Neural progenitor cell (in vitro differentiated cells): ENCODE data around the gene STK39. TPM values are rescaled to one million over a fixed set of nuclear protein-coding genes. Genes with fewer than 3 reads are reported as not detected.

ENCODE experiments used
- DNase-seq: peaks from one replicate; pipeline ENCODE4 v3.0.0-alpha.2; 2016; ENCODE audit warnings: low spot score
- H2AFZ ChIP-seq: fragments of 200-600 bp; sonication (generic); replicated peaks from 2 replicates; pipeline ENCODE4 v1.6.1; 2016; ENCODE audit warnings: antibody characterized with exemption
- H3F3A ChIP-seq: fragments of 200-600 bp; sonication (generic); 2 replicates; pipeline ENCODE4 v1.6.1; 2016; ENCODE audit warnings: antibody characterized with exemption, low read depth
- H3K27ac ChIP-seq: fragments of 200-600 bp; sonication (generic); 2 replicates; pipeline ENCODE4 v1.5.1; 2016; ENCODE audit warnings: mild to moderate bottlenecking
- H3K27me3 ChIP-seq: fragments of 200-600 bp; sonication (generic); 2 replicates; pipeline ENCODE4 v1.6.1; 2016; ENCODE audit warnings: mild to moderate bottlenecking, moderate library complexity
- H3K36me3 ChIP-seq: fragments of 200-600 bp; sonication (generic); 2 replicates; pipeline ENCODE4 v1.5.1; 2016
- H3K4me1 ChIP-seq: fragments of 200-600 bp; sonication (generic); 2 replicates; pipeline ENCODE4 v1.6.1; 2016; ENCODE audit warnings: mixed run types
- H3K4me2 ChIP-seq: fragments of 200-600 bp; sonication (generic); 2 replicates; pipeline ENCODE4 v1.6.1; 2016
- H3K4me3 ChIP-seq: fragments of 200-600 bp; sonication (generic); 2 replicates; pipeline ENCODE4 v1.5.1; 2016
- H3K79me2 ChIP-seq: fragments of 200-600 bp; sonication (generic); 2 replicates; pipeline ENCODE4 v1.6.1; 2016; ENCODE audit warnings: low read depth
- H3K9ac ChIP-seq: fragments of 200-600 bp; sonication (generic); 2 replicates; pipeline ENCODE4 v1.6.1; 2016
- H3K9me3 ChIP-seq: fragments of 200-600 bp; sonication (generic); 2 replicates; pipeline ENCODE4 v1.5.1; 2016; ENCODE audit warnings: low read depth
- H4K20me1 ChIP-seq: fragments of 200-600 bp; sonication (generic); 2 replicates; pipeline ENCODE4 v1.6.1; 2016; ENCODE audit warnings: low read depth
- H3K27ac Mint-ChIP-seq: 3 replicates; pipeline ENCODE4 v1.8.0; 2021; ENCODE audit warnings: mixed read lengths
- H3K27me3 Mint-ChIP-seq: 2 replicates; pipeline ENCODE4 v1.8.0; 2022; ENCODE audit warnings: low read depth, mild to moderate bottlenecking, inconsistent platforms, moderate library complexity, mixed read lengths; ENCODE audit not compliant: insufficient read depth
- H3K36me3 Mint-ChIP-seq: 3 replicates; pipeline ENCODE4 v1.8.0; 2021; ENCODE audit warnings: mixed read lengths
- H3K4me1 Mint-ChIP-seq: 3 replicates; pipeline ENCODE4 v1.8.0; 2021; ENCODE audit warnings: mixed read lengths
- H3K4me3 Mint-ChIP-seq: 3 replicates; pipeline ENCODE4 v1.8.0; 2021; ENCODE audit warnings: mild to moderate bottlenecking, moderate library complexity, mixed read lengths
- H3K9me3 Mint-ChIP-seq: 3 replicates; pipeline ENCODE4 v1.8.0; 2020; ENCODE audit warnings: mixed read lengths
- CTCF ChIP-seq: fragments of 200-600 bp; sonication (generic); IDR thresholded peaks from 2 replicates; pipeline ENCODE4 v1.5.1; 2017; ENCODE audit warnings: antibody characterized with exemption, mild to moderate bottlenecking
- EZH2 ChIP-seq: fragments of 200-600 bp; sonication (generic); IDR thresholded peaks from 2 replicates; pipeline ENCODE4 v1.6.1; 2017; ENCODE audit warnings: antibody characterized with exemption, mild to moderate bottlenecking, moderate library complexity
- EZH2phosphoT487 ChIP-seq: fragments of 200-600 bp; sonication (generic); IDR thresholded peaks from 2 replicates; pipeline ENCODE4 v1.6.1; 2017; ENCODE audit warnings: antibody characterized with exemption
- total RNA-seq: library from RNA; depleted of rRNA; stranded (reverse); fragments of >200 nt; gene quantifications from 2 replicates; pipeline ENCODE4 v1.2.3, GENCODE V29; 2015; ENCODE audit warnings: low replicate concordance

The STK39 gene
- total RNA-seq, 1 donor from 2014 or later = 23.8 TPM

- Histone ChIP-seq H3K36me3 (no peaks in the 10 kb centered on the region), H3K27me3 (no peaks in the 10 kb centered on the region), H3K4me1 (peaks cover 6% of the 10 kb centered on the region), H3K9ac (no peak overlapping the region), H3K27ac (no peak overlapping the region), H3K4me3 (no peak overlapping the region), H3K9me3 (no peaks in the 10 kb centered on the region), H3F3A (no peaks in the 10 kb centered on the region), H3K4me2 (no peak overlapping the region), H3K79me2 (no peaks in the 10 kb centered on the region), H4K20me1 (no peaks in the 10 kb centered on the region), H2AFZ (no peak overlapping the region)
- Mint-ChIP-seq H3K27ac (no peak overlapping the region), H3K9me3 (no peaks in the 10 kb centered on the region), H3K36me3 (no peaks in the 10 kb centered on the region), H3K27me3 (peaks cover 4% of the 10 kb centered on the region), H3K4me1 (peaks cover under 1% of the 10 kb centered on the region), H3K4me3 (no peak overlapping the region)
- TF ChIP-seq EZH2phosphoT487 (no peak), EZH2 (no peak), CTCF (no peak)
- no peak for DNase-seq
These were observed 155.4 kb downstream of the STK39 start for GRCh38 chr2:168091986-168092385.

DNA sequence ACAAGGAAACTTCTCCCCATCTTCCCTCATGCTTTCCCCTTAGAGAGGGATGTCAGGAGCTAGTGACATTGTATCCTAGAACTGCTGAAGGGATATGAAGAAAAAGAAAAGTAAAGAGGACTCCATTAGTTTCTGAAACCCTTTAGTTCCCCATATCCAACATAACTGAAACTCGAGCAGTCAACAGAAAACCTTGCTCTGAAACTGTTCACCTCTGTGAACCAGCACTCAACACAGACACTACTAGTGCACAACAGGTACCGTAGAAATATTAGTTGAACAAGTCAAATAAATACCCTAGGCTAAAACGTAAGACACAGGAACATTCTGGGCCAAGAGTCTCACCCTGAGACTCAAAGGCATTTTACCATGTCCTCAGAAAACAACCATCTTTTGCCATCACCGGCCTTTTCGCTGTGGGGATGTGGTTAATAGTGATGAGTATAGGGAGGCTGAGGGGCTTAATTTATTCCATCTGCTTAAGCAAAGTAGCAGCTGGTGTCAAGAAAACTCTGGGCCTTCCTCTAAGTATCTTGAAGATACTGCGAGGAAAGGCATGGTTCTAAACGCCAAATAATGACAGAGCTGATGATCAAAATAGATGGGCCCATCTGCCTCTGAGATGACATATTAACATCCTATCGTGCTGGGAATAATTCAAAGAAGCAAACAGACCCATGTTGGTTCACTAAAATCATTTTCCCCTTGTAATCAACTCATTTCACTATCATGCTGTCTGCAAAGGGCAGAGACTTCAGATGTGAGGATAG, 156.8 kb downstream of the STK39 start:
- Histone ChIP-seq H3K27me3 (no peaks in the 10 kb centered on the region), H4K20me1 (no peaks in the 10 kb centered on the region), H3K27ac (no peak overlapping the region), H3K4me3 (no peak overlapping the region), H3K9me3 (no peaks in the 10 kb centered on the region), H3K79me2 (no peaks in the 10 kb centered on the region), H3K36me3 (no peaks in the 10 kb centered on the region), H3K4me2 (no peak overlapping the region), H3F3A (no peaks in the 10 kb centered on the region), H3K4me1 (peaks cover 10% of the 10 kb centered on the region), H3K9ac (no peak overlapping the region), H2AFZ (no peak overlapping the region)
- DNase-seq = no peak
- Mint-ChIP-seq H3K27me3 (peaks cover 4% of the 10 kb centered on the region), H3K27ac (no peak overlapping the region), H3K4me3 (no peak overlapping the region), H3K36me3 (no peaks in the 10 kb centered on the region), H3K4me1 (peaks cover 3% of the 10 kb centered on the region), H3K9me3 (no peaks in the 10 kb centered on the region)
- TF ChIP-seq CTCF (no peak), EZH2 (no peak), EZH2phosphoT487 (no peak)

DNA sequence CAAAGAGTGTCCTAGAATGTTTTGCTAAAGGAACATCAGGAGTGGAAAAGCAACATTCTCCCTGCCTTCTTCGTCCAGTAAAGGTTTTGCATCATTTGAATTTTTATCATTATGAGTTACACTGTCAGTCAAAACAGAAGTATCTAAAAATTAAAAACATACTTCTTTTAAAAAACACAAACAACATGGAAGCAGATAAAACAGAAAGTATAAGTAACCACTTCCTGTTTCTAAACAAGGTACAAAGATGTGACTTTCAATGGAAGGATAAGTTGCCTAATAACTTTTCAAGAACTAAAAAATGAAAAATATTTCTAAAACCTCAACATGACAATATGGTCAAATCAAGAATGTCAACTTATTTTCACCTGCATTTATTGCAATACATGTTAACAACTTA, 158.2 kb downstream of the STK39 start:
- H3K9ac ChIP-seq = no peak overlapping the region
- no peaks in the 10 kb centered on the region for H3K36me3 ChIP-seq
- no peaks in the 10 kb centered on the region for H3K79me2 ChIP-seq
- H3K4me3 ChIP-seq = no peak overlapping the region
- peaks cover 4% of the 10 kb centered on the region for H3K27me3 Mint-ChIP-seq
- H3K27me3 ChIP-seq = no peaks in the 10 kb centered on the region
- no peaks in the 10 kb centered on the region for H4K20me1 ChIP-seq
- H3F3A ChIP-seq = no peaks in the 10 kb centered on the region
- no peak overlapping the region for H2AFZ ChIP-seq
- no peak overlapping the region for H3K4me2 ChIP-seq
- H3K27ac Mint-ChIP-seq = no peak overlapping the region
- no peaks in the 10 kb centered on the region for H3K36me3 Mint-ChIP-seq
- TF ChIP-seq EZH2phosphoT487 = no peak
- no peak for TF ChIP-seq CTCF
- no peak for TF ChIP-seq EZH2
- H3K9me3 ChIP-seq = no peaks in the 10 kb centered on the region
- H3K27ac ChIP-seq = no peak overlapping the region
- peaks cover 17% of the 10 kb centered on the region for H3K4me1 ChIP-seq
- no peak for DNase-seq
- H3K4me1 Mint-ChIP-seq = peaks cover 5% of the 10 kb centered on the region
- H3K4me3 Mint-ChIP-seq = no peak overlapping the region
- H3K9me3 Mint-ChIP-seq = no peaks in the 10 kb centered on the region
